ENCODE results near the gene AATK. TPM values are rescaled to one million over a fixed set of nuclear protein-coding genes. Genes with fewer than 3 reads are reported as not detected.

Gene AATK
- total and polyA plus RNA-seq, 2 of the 4 experiments (the other 2 are of a cell fraction): under 0.01 to 0.21 TPM

DNA sequence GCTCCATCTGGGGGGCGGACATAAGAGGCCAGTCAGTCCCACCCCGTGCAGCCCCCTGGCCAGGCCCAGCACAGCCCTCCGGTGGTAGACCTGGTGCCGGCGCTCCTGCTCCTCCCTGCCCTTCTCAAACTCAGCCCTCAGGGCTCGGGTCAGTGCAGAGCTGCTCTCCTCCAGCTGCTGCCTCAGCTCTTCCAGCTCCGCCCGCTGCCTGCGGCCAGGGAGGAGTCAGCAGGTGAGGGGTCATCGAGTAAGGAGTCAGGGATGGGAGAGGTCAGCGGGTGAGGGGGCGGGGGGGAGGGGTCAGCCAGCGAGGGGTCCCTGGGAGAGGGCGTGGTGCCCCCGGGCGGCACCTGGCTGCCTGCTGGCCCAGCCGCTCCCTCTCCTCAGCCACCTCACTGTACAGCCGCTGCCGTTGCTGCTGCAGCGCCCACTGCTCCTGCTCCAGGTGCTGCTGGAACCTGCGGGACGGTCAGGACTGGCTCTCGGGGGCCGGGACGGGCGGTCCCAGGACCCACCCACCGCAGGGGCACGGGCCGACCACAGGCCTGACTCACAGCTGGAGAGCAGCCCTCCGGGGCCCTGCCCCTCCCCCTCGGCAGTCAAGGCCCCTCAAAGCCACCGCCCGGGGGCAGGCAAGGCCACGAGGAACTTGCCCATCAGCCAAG, 26.5 kb upstream of the AATK start:
- ChIA-PET POLR2A (ENCODE audit: unreplicated experiment) (no interaction called here), CTCF (interaction anchor here (0.6 kb wide), 1 partner anchor 8 kb away, joined by 4 read pairs; no protein-coding TSS in a partner anchor)
- Histone ChIP-seq H3K56ac (ENCODE audit: extremely low read depth, insufficient read depth, low read length) (no peak overlapping the region), H3K18ac (ENCODE audit: low read depth, low read length) (no peak overlapping the region), H3K27me3 (ENCODE audit: control insufficient read depth, insufficient read depth, low read length) (no peaks in the 10 kb centered on the region), H4K20me1 (ENCODE audit: insufficient read depth, low read length) (no peaks in the 10 kb centered on the region; the same call in 1 of the 2 replicates), H3K9me3 (ENCODE audit: control insufficient read depth, insufficient read depth, low read length) (no peaks in the 10 kb centered on the region), H3K4me3 (ENCODE audit: insufficient read depth, low read depth, low read length) (no peak overlapping the region), H4K5ac (ENCODE audit: low read depth, low read length) (no peak overlapping the region), H3K14ac (replicated peaks; ENCODE audit: low read depth, low read length) (no peak overlapping the region), H3K9me1 (ENCODE audit: insufficient read depth, low read length) (no peaks in the 10 kb centered on the region), H4K8ac (ENCODE audit: low read depth in 2 of 2, low read length in 2 of 2) (no peak overlapping the region), H2AFZ (replicated peaks; ENCODE audit: low read length, poor library complexity) (no peak overlapping the region), H2BK5ac (ENCODE audit: low read depth, low read length, poor library complexity, severe bottlenecking) (no peak overlapping the region), H3K79me1 (ENCODE audit: low read depth in 1 of 2, low read length in 2 of 2) (no peaks in the 10 kb centered on the region), H4K91ac (ENCODE audit: insufficient read depth, low read depth, low read length) (no peak overlapping the region), H2BK20ac (ENCODE audit: low read depth, low read length) (no peak overlapping the region), H3K27ac (ENCODE audit: insufficient read depth, low read length) (no peak overlapping the region), H3K4me2 (ENCODE audit: low read depth, low read length) (no peak overlapping the region), H3K23ac (ENCODE audit: low read depth, low read length) (no peak overlapping the region), H3K4ac (ENCODE audit: low read depth, low read length) (no peak overlapping the region), H3K9ac (ENCODE audit: low read depth, low read length) (no peak overlapping the region), H2BK15ac (ENCODE audit: low read depth, low read length) (no peak overlapping the region), H2AK9ac (replicated peaks; ENCODE audit: low read depth, low read length, poor library complexity) (no peak overlapping the region), H3K36me3 (ENCODE audit: control insufficient read depth, insufficient read depth, low read length) (peaks cover 11% of the 10 kb centered on the region), H2AK5ac (ENCODE audit: low read depth, low read length) (no peak overlapping the region), H2BK120ac (ENCODE audit: low read depth, low read length) (no peak overlapping the region), H3K4me1 (ENCODE audit: control insufficient read depth, insufficient read depth, low read length) (no peaks in the 10 kb centered on the region)
- TF ChIP-seq MXI1 (IDR thresholded peaks at IDR 0.05; ENCODE audit: borderline replicate concordance, low read depth, low read length): no peak
- TF ChIP-seq POLR2A (IDR thresholded peaks at IDR 0.05; ENCODE audit: low read depth, low read length): no peak
- no peak for TF ChIP-seq FOS (IDR thresholded peaks at IDR 0.05; ENCODE audit: low read depth, low read length)
- TF ChIP-seq NFE2L2 (IDR thresholded peaks at IDR 0.05; ENCODE audit: low read depth, low read length): no peak
- TF ChIP-seq BHLHE40 (IDR thresholded peaks at IDR 0.05; ENCODE audit: low read depth, low read length): no peak
- TF ChIP-seq SMC3 (IDR thresholded peaks at IDR 0.05; ENCODE audit: low read depth, low read length): no peak
- TF ChIP-seq RFX5 (IDR thresholded peaks at IDR 0.05; ENCODE audit: low read depth, low read length): no peak
- TF ChIP-seq, protein P1, sequence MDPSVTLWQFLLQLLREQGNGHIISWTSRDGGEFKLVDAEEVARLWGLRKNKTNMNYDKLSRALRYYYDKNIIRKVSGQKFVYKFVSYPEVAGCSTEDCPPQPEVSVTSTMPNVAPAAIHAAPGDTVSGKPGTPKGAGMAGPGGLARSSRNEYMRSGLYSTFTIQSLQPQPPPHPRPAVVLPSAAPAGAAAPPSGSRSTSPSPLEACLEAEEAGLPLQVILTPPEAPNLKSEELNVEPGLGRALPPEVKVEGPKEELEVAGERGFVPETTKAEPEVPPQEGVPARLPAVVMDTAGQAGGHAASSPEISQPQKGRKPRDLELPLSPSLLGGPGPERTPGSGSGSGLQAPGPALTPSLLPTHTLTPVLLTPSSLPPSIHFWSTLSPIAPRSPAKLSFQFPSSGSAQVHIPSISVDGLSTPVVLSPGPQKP (IDR thresholded peaks at IDR 0.05; ENCODE audit: borderline replicate concordance, low read depth, low read length): no peak
- TF ChIP-seq, protein P2, sequence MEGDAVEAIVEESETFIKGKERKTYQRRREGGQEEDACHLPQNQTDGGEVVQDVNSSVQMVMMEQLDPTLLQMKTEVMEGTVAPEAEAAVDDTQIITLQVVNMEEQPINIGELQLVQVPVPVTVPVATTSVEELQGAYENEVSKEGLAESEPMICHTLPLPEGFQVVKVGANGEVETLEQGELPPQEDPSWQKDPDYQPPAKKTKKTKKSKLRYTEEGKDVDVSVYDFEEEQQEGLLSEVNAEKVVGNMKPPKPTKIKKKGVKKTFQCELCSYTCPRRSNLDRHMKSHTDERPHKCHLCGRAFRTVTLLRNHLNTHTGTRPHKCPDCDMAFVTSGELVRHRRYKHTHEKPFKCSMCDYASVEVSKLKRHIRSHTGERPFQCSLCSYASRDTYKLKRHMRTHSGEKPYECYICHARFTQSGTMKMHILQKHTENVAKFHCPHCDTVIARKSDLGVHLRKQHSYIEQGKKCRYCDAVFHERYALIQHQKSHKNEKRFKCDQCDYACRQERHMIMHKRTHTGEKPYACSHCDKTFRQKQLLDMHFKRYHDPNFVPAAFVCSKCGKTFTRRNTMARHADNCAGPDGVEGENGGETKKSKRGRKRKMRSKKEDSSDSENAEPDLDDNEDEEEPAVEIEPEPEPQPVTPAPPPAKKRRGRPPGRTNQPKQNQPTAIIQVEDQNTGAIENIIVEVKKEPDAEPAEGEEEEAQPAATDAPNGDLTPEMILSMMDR (conservative IDR thresholded peaks at IDR 0.05; ENCODE audit: low read depth, low read length): no peak
- intact Hi-C loops (cut with micrococcal nuclease): no loop called here
- DNase-seq: no peak
- WGBS, 2 experiments (ENCODE audit: extremely low coverage in 2 of 2, insufficient read length in 1 of 2): 82% methylated on average over 15 of the region's 34 CpGs; no CpG with 5 or more reads in 1 of the 2 experiments
- no peak for ATAC-seq (ENCODE audit: low read depth)
- dilution Hi-C loops (cut with HindIII; ENCODE audit: low sequenced_read_pairs, unreplicated experiment): no loop called here
- in situ Hi-C loops (cut with MboI; ENCODE audit: low sequenced_read_pairs): no loop called here
- no TSS peak for BruUV-seq (replicated peaks)

Measured in IMR-90 (cell line).